Measurements from ENCODE around the gene HOXA3. TPM values are rescaled to one million over a fixed set of nuclear protein-coding genes. Genes with fewer than 3 reads are reported as not detected.

Gene HOXA3
- total and polyA plus RNA-seq, 10 of the 15 experiments (the other 5 are each of a cell fraction or from before 2014, with no cell fraction given) = 0.05 TPM; not detected in 9

DNA sequence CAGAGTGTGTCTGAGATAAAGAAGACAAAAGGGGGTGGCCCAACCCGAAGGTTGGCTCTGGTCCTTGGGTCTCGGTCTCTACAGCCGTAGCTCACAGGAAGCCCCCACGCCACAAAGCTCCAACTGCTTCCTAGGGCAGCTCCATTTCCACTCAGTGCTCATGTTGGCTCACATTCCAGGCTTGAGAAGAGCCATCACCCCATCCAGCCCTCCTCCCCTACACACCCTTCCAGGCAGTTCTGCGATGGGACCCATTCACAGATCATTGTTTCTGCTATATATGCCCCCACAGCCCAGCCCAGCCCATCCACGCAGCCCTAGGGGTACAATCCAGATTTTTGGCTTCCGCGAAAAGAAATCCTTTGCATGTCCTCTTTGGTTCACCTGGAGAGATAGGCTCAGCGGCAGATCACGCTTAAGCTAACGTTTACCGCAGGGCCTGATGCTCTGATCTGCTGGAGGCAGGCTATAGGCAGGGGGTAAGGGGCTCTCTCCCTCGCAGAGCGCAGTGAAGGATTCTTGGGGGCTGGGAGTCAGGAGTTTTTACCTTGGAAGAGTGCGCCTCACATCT lies 38.9 kb upstream of the HOXA3 start:
- BruUV-seq (replicated peaks) = no TSS peak
- in situ Hi-C loops (cut with MboI) = no loop called here
- FAIRE-seq (no peak), ATAC-seq (no peak), DNase-seq (ENCODE audit: low read depth, low spot score) (no peak)
- H3K36me3 ChIP-seq (ENCODE audit: control insufficient read depth in 2 of 2, insufficient read depth in 2 of 2, low read length in 1 of 2) = no peaks in the 10 kb centered on the region
- 23% methylated on average over 15 of the region's 15 CpGs for WGBS (ENCODE audit: insufficient coverage, insufficient replicate concordance, low lambda C conversion rate, missing lambda C conversion rate)
- no peaks in the 10 kb centered on the region for H3K79me2 ChIP-seq (ENCODE audit: control insufficient read depth, insufficient read depth, low read length)
- CTCF ChIA-PET = interaction anchor here (0.7 to 1.8 kb wide), 3 partner anchors 12 to 871 kb away, joined by 3 to 5 read pairs (median 3); no protein-coding TSS in a partner anchor
- no peaks in the 10 kb centered on the region for H3K4me1 ChIP-seq (ENCODE audit: control insufficient read depth, insufficient read depth, low read length)
- 0 out of 2 replicates have a peak, but pooled peaks cover 3% of the 10 kb centered on the region for H4K20me1 ChIP-seq (ENCODE audit: control insufficient read depth, insufficient read depth)
- RAD21 ChIA-PET (ENCODE audit: unreplicated experiment) = no interaction called here
- no peak overlapping the region for H2AFZ ChIP-seq (ENCODE audit: control insufficient read depth, low read depth, low read length)
- no peak overlapping the region for H3K27ac ChIP-seq (ENCODE audit: control insufficient read depth, insufficient read depth)
- intact Hi-C loops (cut with micrococcal nuclease; ENCODE audit: unreplicated experiment) = no loop called here
- H3K4me3 ChIP-seq = no peak overlapping the region
- H3K4me2 ChIP-seq (ENCODE audit: control insufficient read depth, insufficient read depth) = no peak overlapping the region
- peaks cover 34 to 36% of the 10 kb centered on the region in 2 experiments for H3K27me3 ChIP-seq (replicated peaks in 1 of 2; ENCODE audit: control insufficient read depth in 2 of 2, insufficient read depth in 2 of 2, low read length in 1 of 2)
- SMC1A ChIA-PET (ENCODE audit: uncharacterized antibody, unreplicated experiment) = no interaction called here
- H3K9me3 ChIP-seq (replicated peaks; ENCODE audit: control insufficient read depth, insufficient read depth, low read length) = no peaks in the 10 kb centered on the region; the same call in 2 of the 3 replicates
- POLR2A ChIA-PET = no interaction called here
- H3K9ac ChIP-seq (ENCODE audit: control insufficient read depth, insufficient read depth, low read length) = no peak overlapping the region
- TF ChIP-seq IRF4 (IDR thresholded peaks at IDR 0.05; ENCODE audit: low read depth, low read length) = no peak
- TF ChIP-seq ETV6 (conservative IDR thresholded peaks at IDR 0.05 in 1 of 2, IDR thresholded peaks at IDR 0.05 in 1 of 2; ENCODE audit: borderline replicate concordance in 1 of 2, low read depth in 1 of 2) = no peak
- TF ChIP-seq KDM1A (IDR thresholded peaks at IDR 0.05; ENCODE audit: borderline replicate concordance) = no peak
- no peak for TF ChIP-seq POLR2AphosphoS2 (IDR thresholded peaks at IDR 0.05; ENCODE audit: low read depth, low read length)
- TF ChIP-seq FOXK2 (IDR thresholded peaks at IDR 0.05) = no peak
- TF ChIP-seq, protein P1, sequence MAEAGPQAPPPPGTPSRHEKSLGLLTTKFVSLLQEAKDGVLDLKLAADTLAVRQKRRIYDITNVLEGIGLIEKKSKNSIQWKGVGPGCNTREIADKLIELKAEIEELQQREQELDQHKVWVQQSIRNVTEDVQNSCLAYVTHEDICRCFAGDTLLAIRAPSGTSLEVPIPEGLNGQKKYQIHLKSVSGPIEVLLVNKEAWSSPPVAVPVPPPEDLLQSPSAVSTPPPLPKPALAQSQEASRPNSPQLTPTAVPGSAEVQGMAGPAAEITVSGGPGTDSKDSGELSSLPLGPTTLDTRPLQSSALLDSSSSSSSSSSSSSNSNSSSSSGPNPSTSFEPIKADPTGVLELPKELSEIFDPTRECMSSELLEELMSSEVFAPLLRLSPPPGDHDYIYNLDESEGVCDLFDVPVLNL (IDR thresholded peaks at IDR 0.05; ENCODE audit: low read depth, low read length) = no peak
- TF ChIP-seq BRCA1 (IDR thresholded peaks at IDR 0.05; ENCODE audit: low read depth, low read length) = no peak
- TF ChIP-seq EP300 (IDR thresholded peaks at IDR 0.05; ENCODE audit: borderline replicate concordance in 1 of 2, control insufficient read depth in 1 of 2, low read depth in 2 of 2, low read length in 2 of 2) = no peak
- TF ChIP-seq, protein P2, sequence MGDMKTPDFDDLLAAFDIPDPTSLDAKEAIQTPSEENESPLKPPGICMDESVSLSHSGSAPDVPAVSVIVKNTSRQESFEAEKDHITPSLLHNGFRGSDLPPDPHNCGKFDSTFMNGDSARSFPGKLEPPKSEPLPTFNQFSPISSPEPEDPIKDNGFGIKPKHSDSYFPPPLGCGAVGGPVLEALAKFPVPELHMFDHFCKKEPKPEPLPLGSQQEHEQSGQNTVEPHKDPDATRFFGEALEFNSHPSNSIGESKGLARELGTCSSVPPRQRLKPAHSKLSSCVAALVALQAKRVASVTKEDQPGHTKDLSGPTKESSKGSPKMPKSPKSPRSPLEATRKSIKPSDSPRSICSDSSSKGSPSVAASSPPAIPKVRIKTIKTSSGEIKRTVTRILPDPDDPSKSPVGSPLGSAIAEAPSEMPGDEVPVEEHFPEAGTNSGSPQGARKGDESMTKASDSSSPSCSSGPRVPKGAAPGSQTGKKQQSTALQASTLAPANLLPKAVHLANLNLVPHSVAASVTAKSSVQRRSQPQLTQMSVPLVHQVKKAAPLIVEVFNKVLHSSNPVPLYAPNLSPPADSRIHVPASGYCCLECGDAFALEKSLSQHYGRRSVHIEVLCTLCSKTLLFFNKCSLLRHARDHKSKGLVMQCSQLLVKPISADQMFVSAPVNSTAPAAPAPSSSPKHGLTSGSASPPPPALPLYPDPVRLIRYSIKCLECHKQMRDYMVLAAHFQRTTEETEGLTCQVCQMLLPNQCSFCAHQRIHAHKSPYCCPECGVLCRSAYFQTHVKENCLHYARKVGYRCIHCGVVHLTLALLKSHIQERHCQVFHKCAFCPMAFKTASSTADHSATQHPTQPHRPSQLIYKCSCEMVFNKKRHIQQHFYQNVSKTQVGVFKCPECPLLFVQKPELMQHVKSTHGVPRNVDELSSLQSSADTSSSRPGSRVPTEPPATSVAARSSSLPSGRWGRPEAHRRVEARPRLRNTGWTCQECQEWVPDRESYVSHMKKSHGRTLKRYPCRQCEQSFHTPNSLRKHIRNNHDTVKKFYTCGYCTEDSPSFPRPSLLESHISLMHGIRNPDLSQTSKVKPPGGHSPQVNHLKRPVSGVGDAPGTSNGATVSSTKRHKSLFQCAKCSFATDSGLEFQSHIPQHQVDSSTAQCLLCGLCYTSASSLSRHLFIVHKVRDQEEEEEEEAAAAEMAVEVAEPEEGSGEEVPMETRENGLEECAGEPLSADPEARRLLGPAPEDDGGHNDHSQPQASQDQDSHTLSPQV (IDR thresholded peaks at IDR 0.05) = no peak
- no peak for TF ChIP-seq RCOR1 (conservative IDR thresholded peaks at IDR 0.05; ENCODE audit: low read depth, low read length)
- no peak for TF ChIP-seq YBX1 (IDR thresholded peaks at IDR 0.05)
- TF ChIP-seq, protein P3, sequence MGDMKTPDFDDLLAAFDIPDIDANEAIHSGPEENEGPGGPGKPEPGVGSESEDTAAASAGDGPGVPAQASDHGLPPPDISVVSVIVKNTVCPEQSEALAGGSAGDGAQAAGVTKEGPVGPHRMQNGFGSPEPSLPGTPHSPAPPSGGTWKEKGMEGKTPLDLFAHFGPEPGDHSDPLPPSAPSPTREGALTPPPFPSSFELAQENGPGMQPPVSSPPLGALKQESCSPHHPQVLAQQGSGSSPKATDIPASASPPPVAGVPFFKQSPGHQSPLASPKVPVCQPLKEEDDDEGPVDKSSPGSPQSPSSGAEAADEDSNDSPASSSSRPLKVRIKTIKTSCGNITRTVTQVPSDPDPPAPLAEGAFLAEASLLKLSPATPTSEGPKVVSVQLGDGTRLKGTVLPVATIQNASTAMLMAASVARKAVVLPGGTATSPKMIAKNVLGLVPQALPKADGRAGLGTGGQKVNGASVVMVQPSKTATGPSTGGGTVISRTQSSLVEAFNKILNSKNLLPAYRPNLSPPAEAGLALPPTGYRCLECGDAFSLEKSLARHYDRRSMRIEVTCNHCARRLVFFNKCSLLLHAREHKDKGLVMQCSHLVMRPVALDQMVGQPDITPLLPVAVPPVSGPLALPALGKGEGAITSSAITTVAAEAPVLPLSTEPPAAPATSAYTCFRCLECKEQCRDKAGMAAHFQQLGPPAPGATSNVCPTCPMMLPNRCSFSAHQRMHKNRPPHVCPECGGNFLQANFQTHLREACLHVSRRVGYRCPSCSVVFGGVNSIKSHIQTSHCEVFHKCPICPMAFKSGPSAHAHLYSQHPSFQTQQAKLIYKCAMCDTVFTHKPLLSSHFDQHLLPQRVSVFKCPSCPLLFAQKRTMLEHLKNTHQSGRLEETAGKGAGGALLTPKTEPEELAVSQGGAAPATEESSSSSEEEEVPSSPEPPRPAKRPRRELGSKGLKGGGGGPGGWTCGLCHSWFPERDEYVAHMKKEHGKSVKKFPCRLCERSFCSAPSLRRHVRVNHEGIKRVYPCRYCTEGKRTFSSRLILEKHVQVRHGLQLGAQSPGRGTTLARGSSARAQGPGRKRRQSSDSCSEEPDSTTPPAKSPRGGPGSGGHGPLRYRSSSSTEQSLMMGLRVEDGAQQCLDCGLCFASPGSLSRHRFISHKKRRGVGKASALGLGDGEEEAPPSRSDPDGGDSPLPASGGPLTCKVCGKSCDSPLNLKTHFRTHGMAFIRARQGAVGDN (IDR thresholded peaks at IDR 0.05) = no peak
- TF ChIP-seq, protein P4, sequence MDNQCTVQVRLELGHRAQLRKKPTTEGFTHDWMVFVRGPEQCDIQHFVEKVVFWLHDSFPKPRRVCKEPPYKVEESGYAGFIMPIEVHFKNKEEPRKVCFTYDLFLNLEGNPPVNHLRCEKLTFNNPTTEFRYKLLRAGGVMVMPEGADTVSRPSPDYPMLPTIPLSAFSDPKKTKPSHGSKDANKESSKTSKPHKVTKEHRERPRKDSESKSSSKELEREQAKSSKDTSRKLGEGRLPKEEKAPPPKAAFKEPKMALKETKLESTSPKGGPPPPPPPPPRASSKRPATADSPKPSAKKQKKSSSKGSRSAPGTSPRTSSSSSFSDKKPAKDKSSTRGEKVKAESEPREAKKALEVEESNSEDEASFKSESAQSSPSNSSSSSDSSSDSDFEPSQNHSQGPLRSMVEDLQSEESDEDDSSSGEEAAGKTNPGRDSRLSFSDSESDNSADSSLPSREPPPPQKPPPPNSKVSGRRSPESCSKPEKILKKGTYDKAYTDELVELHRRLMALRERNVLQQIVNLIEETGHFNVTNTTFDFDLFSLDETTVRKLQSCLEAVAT (IDR thresholded peaks at IDR 0.05) = no peak

Data from GM12878 (cell line).